HG02840 (cell line): ENCODE data around the gene LRAT.

Experiments used
- ATAC-seq: cut with Tn5 transposase; IDR thresholded peaks from one replicate; pipeline ENCODE4 v1.9.1; 2021; ENCODE audit warnings: mild to moderate bottlenecking, moderate library complexity, moderate number of reproducible peaks; ENCODE audit not compliant: unreplicated experiment, low FRiP score

LRAT gene

GRCh38 chr4:154757713-154758112, 13.9 kb downstream of the LRAT start:
- ATAC-seq = no peak

DNA sequence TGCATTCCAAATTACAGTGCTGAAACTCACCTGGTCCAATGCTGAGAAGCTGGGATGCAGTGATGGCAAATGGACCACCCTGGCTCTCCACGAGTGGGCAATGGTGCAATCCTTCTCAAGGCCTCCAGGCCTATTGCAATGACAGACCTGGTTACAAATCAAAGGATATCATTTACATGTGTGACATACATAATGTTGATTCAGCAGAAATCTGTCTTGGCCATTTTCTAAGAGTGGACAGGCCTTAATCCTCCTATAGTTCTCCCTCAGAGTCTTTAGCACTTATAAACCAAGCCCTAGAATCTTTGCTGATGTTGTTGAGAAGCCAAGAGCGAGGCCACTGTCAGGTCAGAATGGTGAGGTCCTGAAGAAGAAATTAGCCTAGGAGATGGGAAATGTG, 17.1 kb downstream of the LRAT start:
- ATAC-seq = no peak

- no peak for ATAC-seq
Measured at GRCh38 chr4:154778264-154778663, 34.5 kb downstream of the LRAT start.

DNA sequence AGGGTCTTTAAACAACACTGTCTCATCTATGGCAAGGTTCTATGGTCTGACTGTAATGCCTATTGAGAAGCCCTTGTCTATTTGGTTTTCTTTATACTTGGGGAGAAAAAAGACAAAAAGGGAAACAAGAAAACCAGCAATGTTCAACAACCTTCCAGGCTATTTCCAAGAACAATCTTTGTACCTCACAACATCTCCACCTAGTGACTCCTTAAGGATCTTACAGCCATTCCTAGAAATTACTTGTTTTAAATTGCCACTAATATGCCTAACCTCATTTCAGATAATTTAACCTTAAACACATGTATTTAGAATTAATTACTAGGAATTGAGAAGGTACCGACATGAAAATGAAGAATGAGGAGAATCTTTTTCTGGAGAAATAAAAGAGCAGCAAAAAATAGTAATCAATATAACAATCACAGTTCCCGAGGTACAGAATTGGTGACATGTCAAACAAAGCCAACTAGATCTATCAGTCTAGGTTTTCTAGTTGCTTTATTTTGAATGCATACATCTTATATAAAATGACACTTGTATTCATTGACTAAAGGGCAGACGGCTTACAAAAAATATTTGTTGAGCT, 35.7 kb downstream of the LRAT start:
- ATAC-seq = no peak

- no peak for ATAC-seq
Measured at GRCh38 chr4:154781126-154781982, 37.6 kb downstream of the LRAT start, which contains the start of gene RBM46. RBM46 (plus strand) TSS chr4:154781272; CDS start chr4:154796753, 15,481 bp downstream.

GRCh38 chr4:154781983-154782293, 38.1 kb downstream of the LRAT start:
- no peak for ATAC-seq
